K562 (cell line): ENCODE data around the gene CHAF1A. TPM values are rescaled to one million over a fixed set of nuclear protein-coding genes. Genes with fewer than 3 reads are reported as not detected.
A peak's percentile ranks its signal among the peaks of the same experiment; 100 is the strongest.

ENCODE experiments used
- GABPA ChIP-seq: fragments of 200-800 bp; sonication (Bioruptor generic); conservative IDR thresholded peaks from 2 replicates; pipeline ENCODE4 v1.6.1; 2016; ENCODE audit warnings: low read depth, missing genetic modification characterization, missing compliant biosample characterization
- IFI16 ChIP-seq: fragments of 250-450 bp; sonication (Bioruptor Pico); IDR thresholded peaks from 2 replicates; pipeline ENCODE4 v2.1.2; 2022; ENCODE audit warnings: mild to moderate bottlenecking, inconsistent platforms
- TSC22D4 ChIP-seq: fragments of 450-650 bp; IDR thresholded peaks from 2 replicates; pipeline ENCODE4 v1.6.1; 2016; ENCODE audit warnings: missing genetic modification characterization, missing biosample characterization, control low read depth
- ZKSCAN1 ChIP-seq: fragments of 150-350 bp; IDR thresholded peaks from 2 replicates; pipeline ENCODE4 v1.6.1; 2016; ENCODE audit warnings: low read depth, low read length
- ZNF316 ChIP-seq: fragments of 450-650 bp; IDR thresholded peaks from 2 replicates; pipeline ENCODE4 v1.6.1; 2016
- ZNF347 ChIP-seq: fragments of 450-650 bp; formaldehyde crosslinking; IDR thresholded peaks from 2 replicates; pipeline ENCODE4 v1.4.0; 2020; ENCODE audit warnings: low read depth, mild to moderate bottlenecking, moderate library complexity
- polyA plus RNA-seq, 8 experiments: library from polyadenylated mRNA; depleted of rRNA in 4 of 8; stranded (reverse) in 5 of 8; unstranded in 3 of 8; fragments of >200 nt; fragmentation: Nextera tagmentation in 2 of 8; fragmentation: Illumina TruSeq in 1 of 8; extraction: Ambion mirVana in 2 of 8; extraction: Trizol in 1 of 8; gene quantifications; 2 replicates each; pipeline versions ENCODE4 v1.2.1 to v1.2.3, GENCODE V29; 2011 to 2014; ENCODE audit warnings: inconsistent platforms in 1 of 8, missing spikeins in 1 of 8
- total RNA-seq, 7 experiments: library from RNA; depleted of rRNA in 6 of 7; stranded (reverse); fragments of >200 nt in 6 of 7; fragmentation: Illumina TruSeq in 2 of 7; extraction: Trizol in 2 of 7; gene quantifications; 2 replicates each; pipeline versions ENCODE4 v1.2.1 to v1.2.3, GENCODE V29; 2011 to 2021; ENCODE audit warnings: low replicate concordance in 1 of 7
- TF ChIP-seq, protein P1 (sequence below): fragments of 250-450 bp; sonication (Bioruptor Pico); IDR thresholded peaks from 2 replicates; pipeline ENCODE4 v1.8.0; 2021; ENCODE audit warnings: mild to moderate bottlenecking, moderate library complexity
- TF ChIP-seq, protein P2 (sequence below): fragments of 450-650 bp; conservative IDR thresholded peaks from 2 replicates; pipeline ENCODE4 v1.6.1; 2016; ENCODE audit warnings: missing genetic modification characterization, low read depth, mild to moderate bottlenecking, control low read depth, missing compliant biosample characterization
- TF ChIP-seq, protein P3 (sequence below): sonication (generic); formaldehyde crosslinking; IDR thresholded peaks from 2 replicates; pipeline ENCODE4 v1.8.1; 2023; ENCODE audit warnings: mild to moderate bottlenecking, missing genetic modification reagents
- TF ChIP-seq, protein P4 (sequence below): fragments of 250-450 bp; sonication (Bioruptor Pico); IDR thresholded peaks from 2 replicates; pipeline ENCODE4 v1.8.0; 2022; ENCODE audit warnings: inconsistent platforms
- TF ChIP-seq, protein P5 (sequence below): fragments of 250-450 bp; sonication (Bioruptor Pico); IDR thresholded peaks from 2 replicates; pipeline ENCODE4 v1.9.0; 2021; ENCODE audit warnings: mild to moderate bottlenecking, inconsistent platforms
- TF ChIP-seq, protein P6 (sequence below): sonication (generic); IDR thresholded peaks from 2 replicates; pipeline ENCODE4 v1.6.1; 2016
- TF ChIP-seq, protein P7 (sequence below): fragments of 450-650 bp; formaldehyde crosslinking; IDR thresholded peaks from 2 replicates; pipeline ENCODE4 v1.4.0; 2020; ENCODE audit warnings: mild to moderate bottlenecking, mixed read lengths

Gene CHAF1A
- total and polyA plus RNA-seq, 9 of the 15 experiments (the other 6 are each of a cell fraction or from before 2014, with no cell fraction given): 1.6 to 86.9 (median 45.2) TPM

DNA sequence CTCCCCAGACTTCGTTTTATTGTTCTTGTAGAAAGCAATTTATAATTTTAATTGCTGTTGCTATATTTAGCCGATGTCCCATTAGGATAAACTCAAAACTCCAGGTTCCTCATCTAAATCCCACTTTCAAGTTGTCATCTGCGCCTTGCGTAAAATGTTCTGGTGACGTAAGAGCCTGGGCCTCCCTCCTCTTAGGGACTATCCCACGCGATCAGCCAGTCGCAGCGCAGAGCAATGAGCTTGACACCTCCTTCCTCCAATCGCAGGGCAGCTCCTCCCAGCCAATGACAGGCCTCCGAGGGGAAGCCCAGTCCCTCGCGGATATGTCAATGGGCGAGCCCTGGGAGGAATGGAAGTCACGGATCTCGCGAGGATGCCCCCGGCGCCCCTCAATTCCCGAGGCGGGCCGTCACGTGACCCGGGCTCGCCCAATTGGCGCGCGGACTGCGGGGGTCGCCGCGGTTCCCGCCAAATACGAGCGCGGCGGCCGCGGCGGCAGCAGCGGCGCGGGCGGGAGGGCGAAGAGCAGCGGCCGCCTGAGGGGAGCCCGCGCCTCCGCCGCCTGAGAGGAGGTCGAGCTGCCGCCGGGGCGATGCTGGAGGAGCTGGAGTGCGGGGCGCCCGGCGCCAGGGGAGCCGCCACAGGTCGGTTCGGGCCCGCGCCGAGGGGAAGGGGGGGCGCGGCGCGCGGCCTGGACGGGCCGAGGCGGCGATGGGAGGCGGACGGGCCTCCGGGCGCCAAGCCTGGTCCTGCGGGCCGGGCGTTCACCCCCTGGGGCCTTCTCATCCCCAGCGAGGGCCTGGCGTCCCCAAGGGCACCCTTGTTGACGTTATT is at the start of gene CHAF1A (continued):
- TF ChIP-seq, protein P1, sequence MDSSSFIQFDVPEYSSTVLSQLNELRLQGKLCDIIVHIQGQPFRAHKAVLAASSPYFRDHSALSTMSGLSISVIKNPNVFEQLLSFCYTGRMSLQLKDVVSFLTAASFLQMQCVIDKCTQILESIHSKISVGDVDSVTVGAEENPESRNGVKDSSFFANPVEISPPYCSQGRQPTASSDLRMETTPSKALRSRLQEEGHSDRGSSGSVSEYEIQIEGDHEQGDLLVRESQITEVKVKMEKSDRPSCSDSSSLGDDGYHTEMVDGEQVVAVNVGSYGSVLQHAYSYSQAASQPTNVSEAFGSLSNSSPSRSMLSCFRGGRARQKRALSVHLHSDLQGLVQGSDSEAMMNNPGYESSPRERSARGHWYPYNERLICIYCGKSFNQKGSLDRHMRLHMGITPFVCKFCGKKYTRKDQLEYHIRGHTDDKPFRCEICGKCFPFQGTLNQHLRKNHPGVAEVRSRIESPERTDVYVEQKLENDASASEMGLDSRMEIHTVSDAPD (CRISPR knock-in tag): no peak
- no peak for TF ChIP-seq ZNF347
- no peak for TF ChIP-seq IFI16 (CRISPR knock-in tag)
- TF ChIP-seq, protein P2, sequence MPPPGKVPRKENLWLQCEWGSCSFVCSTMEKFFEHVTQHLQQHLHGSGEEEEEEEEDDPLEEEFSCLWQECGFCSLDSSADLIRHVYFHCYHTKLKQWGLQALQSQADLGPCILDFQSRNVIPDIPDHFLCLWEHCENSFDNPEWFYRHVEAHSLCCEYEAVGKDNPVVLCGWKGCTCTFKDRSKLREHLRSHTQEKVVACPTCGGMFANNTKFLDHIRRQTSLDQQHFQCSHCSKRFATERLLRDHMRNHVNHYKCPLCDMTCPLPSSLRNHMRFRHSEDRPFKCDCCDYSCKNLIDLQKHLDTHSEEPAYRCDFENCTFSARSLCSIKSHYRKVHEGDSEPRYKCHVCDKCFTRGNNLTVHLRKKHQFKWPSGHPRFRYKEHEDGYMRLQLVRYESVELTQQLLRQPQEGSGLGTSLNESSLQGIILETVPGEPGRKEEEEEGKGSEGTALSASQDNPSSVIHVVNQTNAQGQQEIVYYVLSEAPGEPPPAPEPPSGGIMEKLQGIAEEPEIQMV (tag): no peak
- TF ChIP-seq TSC22D4 (tag): no peak
- TF ChIP-seq, protein P3, sequence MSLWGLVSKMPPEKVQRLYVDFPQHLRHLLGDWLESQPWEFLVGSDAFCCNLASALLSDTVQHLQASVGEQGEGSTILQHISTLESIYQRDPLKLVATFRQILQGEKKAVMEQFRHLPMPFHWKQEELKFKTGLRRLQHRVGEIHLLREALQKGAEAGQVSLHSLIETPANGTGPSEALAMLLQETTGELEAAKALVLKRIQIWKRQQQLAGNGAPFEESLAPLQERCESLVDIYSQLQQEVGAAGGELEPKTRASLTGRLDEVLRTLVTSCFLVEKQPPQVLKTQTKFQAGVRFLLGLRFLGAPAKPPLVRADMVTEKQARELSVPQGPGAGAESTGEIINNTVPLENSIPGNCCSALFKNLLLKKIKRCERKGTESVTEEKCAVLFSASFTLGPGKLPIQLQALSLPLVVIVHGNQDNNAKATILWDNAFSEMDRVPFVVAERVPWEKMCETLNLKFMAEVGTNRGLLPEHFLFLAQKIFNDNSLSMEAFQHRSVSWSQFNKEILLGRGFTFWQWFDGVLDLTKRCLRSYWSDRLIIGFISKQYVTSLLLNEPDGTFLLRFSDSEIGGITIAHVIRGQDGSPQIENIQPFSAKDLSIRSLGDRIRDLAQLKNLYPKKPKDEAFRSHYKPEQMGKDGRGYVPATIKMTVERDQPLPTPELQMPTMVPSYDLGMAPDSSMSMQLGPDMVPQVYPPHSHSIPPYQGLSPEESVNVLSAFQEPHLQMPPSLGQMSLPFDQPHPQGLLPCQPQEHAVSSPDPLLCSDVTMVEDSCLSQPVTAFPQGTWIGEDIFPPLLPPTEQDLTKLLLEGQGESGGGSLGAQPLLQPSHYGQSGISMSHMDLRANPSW (CRISPR knock-in tag): no peak
- TF ChIP-seq, protein P4, sequence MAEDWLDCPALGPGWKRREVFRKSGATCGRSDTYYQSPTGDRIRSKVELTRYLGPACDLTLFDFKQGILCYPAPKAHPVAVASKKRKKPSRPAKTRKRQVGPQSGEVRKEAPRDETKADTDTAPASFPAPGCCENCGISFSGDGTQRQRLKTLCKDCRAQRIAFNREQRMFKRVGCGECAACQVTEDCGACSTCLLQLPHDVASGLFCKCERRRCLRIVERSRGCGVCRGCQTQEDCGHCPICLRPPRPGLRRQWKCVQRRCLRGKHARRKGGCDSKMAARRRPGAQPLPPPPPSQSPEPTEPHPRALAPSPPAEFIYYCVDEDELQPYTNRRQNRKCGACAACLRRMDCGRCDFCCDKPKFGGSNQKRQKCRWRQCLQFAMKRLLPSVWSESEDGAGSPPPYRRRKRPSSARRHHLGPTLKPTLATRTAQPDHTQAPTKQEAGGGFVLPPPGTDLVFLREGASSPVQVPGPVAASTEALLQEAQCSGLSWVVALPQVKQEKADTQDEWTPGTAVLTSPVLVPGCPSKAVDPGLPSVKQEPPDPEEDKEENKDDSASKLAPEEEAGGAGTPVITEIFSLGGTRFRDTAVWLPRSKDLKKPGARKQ (CRISPR knock-in tag): no peak
- TF ChIP-seq, protein P5, sequence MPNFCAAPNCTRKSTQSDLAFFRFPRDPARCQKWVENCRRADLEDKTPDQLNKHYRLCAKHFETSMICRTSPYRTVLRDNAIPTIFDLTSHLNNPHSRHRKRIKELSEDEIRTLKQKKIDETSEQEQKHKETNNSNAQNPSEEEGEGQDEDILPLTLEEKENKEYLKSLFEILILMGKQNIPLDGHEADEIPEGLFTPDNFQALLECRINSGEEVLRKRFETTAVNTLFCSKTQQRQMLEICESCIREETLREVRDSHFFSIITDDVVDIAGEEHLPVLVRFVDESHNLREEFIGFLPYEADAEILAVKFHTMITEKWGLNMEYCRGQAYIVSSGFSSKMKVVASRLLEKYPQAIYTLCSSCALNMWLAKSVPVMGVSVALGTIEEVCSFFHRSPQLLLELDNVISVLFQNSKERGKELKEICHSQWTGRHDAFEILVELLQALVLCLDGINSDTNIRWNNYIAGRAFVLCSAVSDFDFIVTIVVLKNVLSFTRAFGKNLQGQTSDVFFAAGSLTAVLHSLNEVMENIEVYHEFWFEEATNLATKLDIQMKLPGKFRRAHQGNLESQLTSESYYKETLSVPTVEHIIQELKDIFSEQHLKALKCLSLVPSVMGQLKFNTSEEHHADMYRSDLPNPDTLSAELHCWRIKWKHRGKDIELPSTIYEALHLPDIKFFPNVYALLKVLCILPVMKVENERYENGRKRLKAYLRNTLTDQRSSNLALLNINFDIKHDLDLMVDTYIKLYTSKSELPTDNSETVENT: peak; percentile 87
- TF ChIP-seq, protein P6, sequence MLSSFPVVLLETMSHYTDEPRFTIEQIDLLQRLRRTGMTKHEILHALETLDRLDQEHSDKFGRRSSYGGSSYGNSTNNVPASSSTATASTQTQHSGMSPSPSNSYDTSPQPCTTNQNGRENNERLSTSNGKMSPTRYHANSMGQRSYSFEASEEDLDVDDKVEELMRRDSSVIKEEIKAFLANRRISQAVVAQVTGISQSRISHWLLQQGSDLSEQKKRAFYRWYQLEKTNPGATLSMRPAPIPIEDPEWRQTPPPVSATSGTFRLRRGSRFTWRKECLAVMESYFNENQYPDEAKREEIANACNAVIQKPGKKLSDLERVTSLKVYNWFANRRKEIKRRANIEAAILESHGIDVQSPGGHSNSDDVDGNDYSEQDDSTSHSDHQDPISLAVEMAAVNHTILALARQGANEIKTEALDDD: peak; percentile 73; the same call in 1 of the 2 replicates
- TF ChIP-seq GABPA (tag): no peak
- no peak for TF ChIP-seq ZKSCAN1
- TF ChIP-seq ZNF316: 0 out of 2 replicates have a peak, but pooled peaks have one; percentile 8
- TF ChIP-seq, protein P7, sequence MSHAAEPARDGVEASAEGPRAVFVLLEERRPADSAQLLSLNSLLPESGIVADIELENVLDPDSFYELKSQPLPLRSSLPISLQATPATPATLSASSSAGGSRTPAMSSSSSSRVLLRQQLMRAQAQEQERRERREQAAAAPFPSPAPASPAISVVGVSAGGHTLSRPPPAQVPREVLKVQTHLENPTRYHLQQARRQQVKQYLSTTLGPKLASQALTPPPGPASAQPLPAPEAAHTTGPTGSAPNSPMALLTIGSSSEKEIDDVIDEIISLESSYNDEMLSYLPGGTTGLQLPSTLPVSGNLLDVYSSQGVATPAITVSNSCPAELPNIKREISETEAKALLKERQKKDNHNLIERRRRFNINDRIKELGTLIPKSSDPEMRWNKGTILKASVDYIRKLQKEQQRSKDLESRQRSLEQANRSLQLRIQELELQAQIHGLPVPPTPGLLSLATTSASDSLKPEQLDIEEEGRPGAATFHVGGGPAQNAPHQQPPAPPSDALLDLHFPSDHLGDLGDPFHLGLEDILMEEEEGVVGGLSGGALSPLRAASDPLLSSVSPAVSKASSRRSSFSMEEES (CRISPR knock-in tag): peak; percentile 100
